HG03469 (cell line): Measurements from ENCODE around the gene CCL27.

ENCODE experiments used
- ATAC-seq: cut with Tn5 transposase; IDR thresholded peaks from one replicate; pipeline ENCODE4 v1.9.1; 2021; ENCODE audit warnings: mild to moderate bottlenecking, moderate library complexity, moderate number of reproducible peaks; ENCODE audit not compliant: unreplicated experiment

The CCL27 gene

DNA sequence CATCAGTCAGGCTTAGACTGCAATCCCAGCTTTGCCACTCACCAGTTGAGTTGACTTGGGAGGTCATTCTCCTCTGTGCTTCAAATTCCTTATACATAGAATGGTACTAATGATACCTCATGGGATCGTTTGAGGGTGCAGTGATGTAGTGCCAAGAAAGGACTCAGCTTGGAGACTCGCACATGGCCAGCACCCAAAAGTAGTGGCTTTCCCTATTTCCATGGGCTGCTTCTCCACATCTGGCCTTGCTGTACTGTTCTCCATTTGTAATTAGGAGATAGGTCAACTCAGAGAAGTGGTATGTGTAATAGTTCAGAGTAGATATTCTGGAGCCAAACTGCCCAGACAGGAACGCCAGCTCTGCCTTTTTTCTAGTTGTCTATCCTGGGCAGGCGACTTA, 23.1 kb upstream of the CCL27 start:
- no peak for ATAC-seq

DNA sequence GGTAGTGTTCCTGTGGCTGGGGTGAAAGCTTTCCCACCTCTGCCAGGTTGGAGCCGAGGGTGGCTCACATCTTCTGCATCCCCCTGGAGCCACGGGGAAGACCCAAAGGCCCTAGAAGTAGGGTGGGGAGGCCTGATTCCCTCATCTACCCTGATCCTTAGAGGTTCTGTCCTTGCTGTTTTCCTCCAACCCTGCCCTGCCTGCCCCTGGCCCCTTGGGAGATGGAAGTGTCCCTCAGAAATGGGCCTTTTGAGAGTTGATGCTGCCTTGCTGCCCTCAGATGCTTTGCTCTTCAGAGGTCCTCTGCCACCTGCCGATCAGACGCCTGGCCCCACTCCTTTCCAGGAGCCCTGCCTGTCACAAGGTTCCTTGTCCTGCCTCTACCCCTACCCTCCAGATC, 22.4 kb upstream of the CCL27 start:
- no peak for ATAC-seq

DNA sequence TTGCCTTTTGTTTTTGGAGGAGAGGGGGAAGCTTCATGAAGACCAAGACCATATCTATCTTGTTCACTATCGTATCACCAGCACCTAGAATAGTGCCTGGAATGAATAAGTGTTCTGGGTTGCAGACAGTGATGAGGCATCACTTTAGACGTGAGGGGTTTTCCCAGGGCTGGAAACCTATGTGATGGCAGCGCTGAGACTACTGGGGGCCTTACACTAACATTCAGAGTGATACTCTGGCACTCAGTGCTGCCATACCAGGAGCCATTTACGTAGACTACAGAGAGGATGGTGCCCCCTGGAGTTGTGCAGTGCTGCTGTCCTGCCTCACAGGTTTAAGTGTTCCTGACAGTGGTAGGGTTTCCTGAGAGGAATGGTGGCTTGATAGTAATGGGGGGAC, 21.7 kb upstream of the CCL27 start:
- no peak for ATAC-seq

DNA sequence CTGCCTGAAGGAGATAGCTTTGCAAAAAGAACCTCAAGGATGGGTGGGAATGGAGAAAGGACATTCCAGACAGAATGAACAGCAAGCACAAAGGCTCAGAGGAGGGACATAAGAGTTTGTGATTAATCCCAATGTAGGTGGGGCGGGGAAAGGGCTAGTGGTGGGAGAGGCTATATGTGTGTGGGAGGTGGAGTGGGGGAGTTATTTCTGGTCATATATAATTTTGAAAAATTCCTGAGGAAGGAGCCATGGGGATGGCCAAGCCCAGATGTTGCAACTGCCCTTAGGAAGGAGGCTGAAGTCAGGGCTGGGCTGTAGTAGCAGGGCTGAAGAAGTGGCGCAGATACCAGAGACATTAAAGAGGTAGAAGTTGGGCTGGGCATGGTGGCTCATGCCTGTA, 13.4 kb upstream of the CCL27 start:
- no peak for ATAC-seq

DNA sequence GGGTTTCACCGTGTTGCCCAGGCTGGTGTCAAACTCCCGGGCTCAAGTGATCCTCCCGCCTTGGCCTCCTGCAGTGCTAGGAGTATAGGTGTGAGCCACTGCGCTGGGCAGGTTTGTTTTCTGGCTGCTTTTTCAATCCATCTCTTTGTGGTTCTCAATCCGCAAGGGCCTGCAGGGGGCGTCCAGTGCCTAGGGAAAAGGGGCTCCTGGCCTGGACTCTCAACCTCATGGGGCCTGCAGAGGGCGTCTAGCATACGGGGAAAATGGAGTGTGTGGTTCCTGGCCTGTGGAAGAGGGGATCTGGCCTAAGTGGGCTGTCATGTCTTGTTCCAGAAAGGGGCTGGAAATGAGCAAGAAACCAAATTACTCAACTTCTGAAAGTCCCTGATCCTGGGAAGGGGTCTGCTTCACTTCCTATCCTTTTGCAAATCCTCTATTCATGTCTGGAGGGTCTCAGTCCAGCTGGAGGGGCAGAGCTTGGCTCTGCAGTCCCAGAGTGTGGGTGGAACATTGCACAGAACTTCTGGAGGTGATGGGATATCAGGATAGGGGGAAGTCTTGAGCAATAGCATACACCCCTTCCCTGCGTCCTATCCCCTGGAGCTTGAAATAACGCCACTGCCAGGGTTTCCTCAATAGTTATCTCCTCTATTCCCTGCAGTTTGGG, 12.7 kb upstream of the CCL27 start:
- ATAC-seq = no peak

DNA sequence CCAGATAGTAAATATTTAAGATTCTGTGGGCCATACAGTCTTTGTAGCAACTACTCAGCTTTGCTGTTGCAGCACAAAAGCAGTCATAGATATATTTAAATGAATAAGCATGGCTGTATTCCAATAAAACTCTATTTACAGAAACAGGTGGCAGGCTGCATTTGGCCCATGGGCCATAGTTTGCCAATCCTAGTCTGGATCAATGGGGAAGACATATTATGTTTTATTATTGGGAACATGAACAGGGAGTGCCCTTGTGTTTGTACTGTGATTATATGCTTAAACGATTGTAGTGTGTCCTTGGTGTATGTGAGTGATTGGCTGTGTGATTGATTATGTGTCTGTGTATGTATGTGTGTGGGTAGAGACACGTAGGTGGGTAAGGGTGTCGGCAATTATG, 12.0 kb upstream of the CCL27 start:
- no peak for ATAC-seq

- ATAC-seq = no peak
These were observed 8.8 kb upstream of the CCL27 start for GRCh38 chr9:34671307-34671706.

DNA sequence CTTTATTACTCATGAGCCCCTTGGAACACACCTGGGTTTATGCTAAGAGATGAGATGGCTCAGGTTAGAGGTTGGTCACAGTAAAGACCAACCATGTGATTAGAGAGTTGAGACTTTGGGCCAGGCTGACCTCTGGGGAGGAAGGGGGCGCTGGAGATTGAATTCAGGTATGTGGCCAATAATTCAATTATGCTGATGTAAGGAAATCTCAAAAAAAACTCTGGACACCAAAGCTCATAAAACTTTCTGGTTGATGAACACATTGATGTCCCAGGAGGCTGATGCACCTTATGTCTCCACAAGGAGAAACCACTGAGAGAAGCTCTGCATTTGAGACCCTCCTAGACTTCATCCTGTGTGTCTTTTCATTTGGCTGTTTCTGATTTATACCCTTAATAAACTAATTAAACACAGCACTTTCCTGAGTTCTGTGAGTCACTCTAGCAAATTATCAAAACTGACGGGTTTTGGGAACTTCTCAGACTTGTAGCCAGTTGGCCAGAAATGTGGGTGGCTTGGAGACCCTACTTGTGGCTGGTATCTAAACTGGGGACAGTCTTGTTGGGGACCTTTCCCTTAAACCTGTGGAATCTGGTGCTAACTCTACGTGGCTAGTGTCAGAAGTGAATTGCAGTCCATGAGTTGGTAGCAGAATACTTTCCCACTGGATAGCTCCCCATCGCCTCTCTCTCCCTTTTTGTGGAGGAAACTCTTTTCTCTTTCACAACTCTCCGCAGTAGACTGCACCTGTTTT, 7.5 kb upstream of the CCL27 start:
- no peak for ATAC-seq

DNA sequence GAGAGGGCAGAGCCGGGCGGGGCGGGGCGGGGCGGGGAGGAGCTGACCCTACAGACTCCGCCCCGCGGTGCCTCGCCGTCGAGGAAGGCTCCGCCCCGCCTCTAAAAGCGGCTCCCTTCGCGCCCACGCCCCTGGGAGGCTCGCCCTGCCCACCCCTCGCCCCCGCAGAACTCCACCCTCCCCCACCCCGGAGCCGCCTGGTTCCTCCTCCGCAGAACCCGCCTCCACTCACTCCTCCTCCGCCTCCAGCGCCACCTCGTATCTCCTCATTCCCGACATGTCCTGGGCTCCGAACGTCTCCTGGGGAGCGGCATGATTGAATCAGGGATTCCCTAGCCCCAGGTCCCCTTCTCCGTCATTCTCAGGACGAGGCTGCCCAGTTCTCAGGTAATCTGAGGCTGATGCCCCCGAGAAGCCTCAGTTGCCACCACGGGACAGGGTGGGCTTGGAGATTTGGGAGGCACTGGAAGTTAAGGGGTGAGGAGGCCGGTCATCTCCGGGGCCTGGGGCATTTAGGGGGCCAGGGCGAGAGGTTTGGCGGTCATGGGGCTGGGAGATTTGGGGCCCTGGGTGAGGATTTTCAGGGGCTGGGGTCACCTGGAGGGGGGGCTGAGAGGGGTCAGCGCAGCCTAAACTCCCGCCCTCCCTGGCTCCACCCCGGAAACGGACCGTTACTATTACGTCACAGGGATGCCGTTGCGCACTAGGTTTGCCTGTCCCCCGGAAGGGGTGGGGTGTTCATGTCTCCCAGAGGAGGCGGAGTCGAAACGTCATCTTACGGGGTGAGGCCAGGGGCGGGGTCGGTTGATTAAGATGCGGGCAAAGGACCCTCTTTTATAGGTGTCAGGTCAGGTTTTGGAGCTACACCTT, 3.2 kb upstream of the CCL27 start:
- peak; percentile 51 for ATAC-seq

DNA sequence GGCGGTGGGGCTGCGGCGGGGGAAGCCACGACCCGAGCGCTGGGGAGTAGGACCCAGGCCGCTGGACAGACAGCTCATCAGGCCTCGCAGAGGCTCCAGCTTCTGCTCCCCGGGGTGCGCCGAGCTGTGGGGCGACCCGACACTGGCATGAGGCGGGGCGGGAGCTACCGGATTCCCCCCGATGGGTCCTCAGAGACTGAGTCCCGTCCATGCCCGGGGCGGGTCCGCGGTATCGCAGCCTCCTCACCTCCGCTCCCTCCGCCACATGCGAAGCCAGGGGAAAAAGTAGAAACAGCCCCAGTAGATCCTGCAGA, 2.6 kb upstream of the CCL27 start:
- ATAC-seq = no peak

- ATAC-seq = peak; percentile 31
These were observed 2.0 kb upstream of the CCL27 start for GRCh38 chr9:34664281-34665066.

DNA sequence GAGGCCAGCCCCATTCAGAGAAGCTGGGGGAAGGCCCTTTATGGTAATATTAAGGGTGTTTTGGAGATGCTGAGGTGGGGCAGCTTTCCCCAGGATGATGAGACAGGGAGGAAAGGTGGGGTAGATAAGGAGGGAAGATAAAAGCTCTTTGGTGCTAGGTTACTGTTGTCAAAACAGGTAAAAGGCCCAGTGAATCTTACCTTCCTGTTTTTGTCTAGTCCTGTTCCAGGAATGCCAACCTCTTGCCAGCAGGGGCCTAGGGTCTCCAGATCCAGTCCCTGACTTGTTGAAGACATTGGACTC, 797 bp upstream of the CCL27 start:
- no peak for ATAC-seq

DNA sequence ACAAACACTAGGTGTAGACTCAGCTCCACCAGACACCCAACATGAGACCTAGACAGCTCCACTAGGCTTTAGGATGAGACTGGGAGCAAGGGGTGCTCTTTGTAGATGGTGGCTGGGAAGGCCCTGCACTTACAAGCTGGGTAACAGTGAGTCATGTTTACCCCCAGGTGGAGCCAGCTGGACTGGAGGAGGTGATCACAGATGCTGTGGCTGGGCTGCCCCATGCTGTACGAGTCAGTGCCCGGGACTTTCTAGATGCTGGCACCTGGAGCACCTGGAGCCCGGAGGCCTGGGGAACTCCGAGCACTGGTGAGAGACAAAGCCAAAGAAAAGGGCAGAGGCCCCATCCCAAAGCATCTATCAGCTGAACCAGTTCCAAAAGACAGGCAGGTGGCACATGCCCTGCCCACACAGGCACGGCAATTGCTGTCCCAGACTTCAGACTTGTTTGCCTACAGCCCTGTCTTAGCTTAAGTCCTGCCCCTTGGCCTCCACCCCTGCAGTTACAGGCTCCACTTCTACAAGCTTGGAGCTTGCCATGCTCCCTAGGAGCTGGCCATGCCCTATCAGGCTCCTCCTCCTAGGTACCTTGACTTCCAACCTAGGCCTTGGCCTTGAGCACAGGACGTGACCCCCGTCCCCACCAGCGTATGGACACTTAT, 2.7 kb downstream of the CCL27 start:
- no peak for ATAC-seq

DNA sequence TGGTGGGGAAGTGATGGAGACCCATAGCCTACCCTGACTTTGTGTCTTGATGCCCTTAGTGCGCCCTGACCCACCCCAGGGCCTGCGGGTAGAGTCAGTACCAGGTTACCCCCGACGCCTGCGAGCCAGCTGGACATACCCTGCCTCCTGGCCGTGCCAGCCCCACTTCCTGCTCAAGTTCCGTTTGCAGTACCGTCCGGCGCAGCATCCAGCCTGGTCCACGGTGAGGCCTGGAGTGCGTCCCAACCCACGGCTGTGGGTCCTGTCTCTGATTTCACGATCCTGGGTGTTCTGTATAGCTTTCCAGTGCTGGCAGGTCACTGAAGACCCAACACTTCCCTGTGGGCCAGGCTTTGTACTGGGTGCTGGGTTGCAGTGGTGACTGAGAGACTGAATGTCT, 4.0 kb downstream of the CCL27 start:
- ATAC-seq = no peak

- ATAC-seq = no peak
These were observed 5.5 kb downstream of the CCL27 start for GRCh38 chr9:34656992-34657391.

- no peak for ATAC-seq
These were observed 7.1 kb downstream of the CCL27 start for GRCh38 chr9:34655394-34655793.

DNA sequence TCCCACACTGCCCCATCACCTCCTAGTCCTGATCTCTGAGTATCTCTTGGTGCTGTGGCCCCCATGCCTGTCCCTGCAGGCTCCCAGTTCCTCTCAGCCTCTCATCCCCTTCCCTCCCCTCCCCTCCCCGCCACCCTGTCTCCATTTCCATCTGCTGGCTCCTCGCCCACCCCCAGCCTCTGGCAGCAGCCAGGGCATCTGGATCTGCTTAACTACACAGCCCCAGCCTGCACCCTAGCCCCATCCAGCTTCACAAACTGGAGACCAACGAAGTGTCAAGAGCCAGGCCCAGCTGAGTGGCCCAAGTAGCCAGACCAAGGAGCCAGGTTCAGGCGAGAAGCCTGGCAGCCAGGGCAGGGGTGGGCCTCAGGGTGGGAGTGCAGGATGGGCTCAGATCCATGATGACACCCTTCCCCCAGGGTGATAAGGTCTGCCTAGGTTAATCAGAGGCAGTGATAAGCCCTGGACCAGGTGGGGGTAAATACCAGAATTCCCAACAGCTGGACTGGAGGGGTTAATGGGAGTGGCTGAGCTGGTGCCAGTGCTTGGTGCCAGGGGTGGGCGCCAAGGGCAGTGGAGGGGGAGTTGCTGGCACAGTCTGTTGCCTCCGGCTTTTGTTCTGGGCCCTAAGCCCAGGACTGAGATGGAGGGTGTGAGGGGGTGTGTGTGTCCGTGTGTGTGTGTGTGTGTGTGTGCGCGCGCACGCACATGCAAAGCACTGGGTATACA, 8.0 kb downstream of the CCL27 start:
- ATAC-seq = no peak

- no peak for ATAC-seq
These were observed 9.0 kb downstream of the CCL27 start for GRCh38 chr9:34653151-34654072.

DNA sequence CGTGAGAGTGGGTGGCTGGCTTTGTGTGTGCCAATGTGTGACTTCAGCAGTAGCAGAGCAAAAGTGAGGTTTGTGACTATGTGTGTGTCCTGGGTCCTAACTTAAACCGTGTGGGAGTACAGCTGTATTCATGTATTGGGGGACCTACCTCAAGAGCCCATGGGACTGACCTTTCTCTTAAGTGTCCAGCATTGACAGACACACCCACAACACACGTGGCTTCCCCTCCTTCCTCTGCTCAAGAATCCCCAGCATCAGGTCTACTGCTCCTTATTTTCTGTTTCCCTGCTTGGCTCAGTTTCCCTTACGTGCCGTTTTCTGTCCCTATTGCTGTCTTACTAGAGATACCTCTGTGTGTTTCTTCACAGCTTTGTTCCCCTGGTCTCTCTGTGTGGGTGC, 9.9 kb downstream of the CCL27 start:
- no peak for ATAC-seq
